Skeletal muscle tissue (tissue), 4 donors: ENCODE data around the gene TBX2. TPM values are rescaled to one million over a fixed set of nuclear protein-coding genes. Genes with fewer than 3 reads are reported as not detected.
"Not testable (repeated sequence)": the region's sequence is repeated elsewhere in the genome, so short reads cannot be mapped to it uniquely, and the experiment has no call there.

Experiments used
- H3K27ac ChIP-seq: one replicate; pipeline ENCODE4 v1.7.0; 2013; ENCODE audit warnings: mild to moderate bottlenecking, low read depth, low read length, inconsistent platforms
- H3K27me3 ChIP-seq, 3 donors: one replicate each; pipeline ENCODE4 v1.7.0; 2013; ENCODE audit warnings: low read length in 3 of 3; ENCODE audit not compliant: control insufficient read depth in 3 of 3, insufficient read depth in 3 of 3
- H3K36me3 ChIP-seq, 3 donors: one replicate each; pipeline ENCODE4 v1.7.0; 2013; ENCODE audit warnings: low read length in 3 of 3; ENCODE audit not compliant: control insufficient read depth in 3 of 3, insufficient read depth in 3 of 3
- H3K4me1 ChIP-seq, 3 donors: one replicate each; pipeline ENCODE4 v1.7.0; 2013; ENCODE audit warnings: low read length in 3 of 3, mild to moderate bottlenecking in 3 of 3; ENCODE audit not compliant: control insufficient read depth in 3 of 3, insufficient read depth in 3 of 3
- H3K4me3 ChIP-seq, 3 donors: one replicate each; pipeline ENCODE4 v1.7.0; 2013; ENCODE audit warnings: low read length in 3 of 3
- H3K9ac ChIP-seq, 3 donors: one replicate each; pipeline ENCODE4 v1.7.0; 2013; ENCODE audit warnings: low read length in 3 of 3, mild to moderate bottlenecking in 3 of 3, moderate library complexity in 2 of 3, low read depth in 1 of 3
- H3K9me3 ChIP-seq, 3 donors: one replicate each; pipeline ENCODE4 v1.7.0; 2013; ENCODE audit warnings: low read length in 3 of 3; ENCODE audit not compliant: control insufficient read depth in 3 of 3
- total RNA-seq: library from RNA; depleted of rRNA; stranded (reverse); fragments of >200 nt; gene quantifications from one replicate; pipeline ENCODE4 v1.2.3, GENCODE V29; 2014
- donor health status: Osteomylitis.

TBX2 gene
- total RNA-seq, 1 donor from 2014 or later = 5.2 TPM

- Histone ChIP-seq H3K4me1 (no peaks in the 10 kb centered on the region), H3K9ac (no peak overlapping the region), H3K36me3 (no peaks in the 10 kb centered on the region), H3K27ac (no peak overlapping the region), H3K27me3 (peaks cover 9 to 24% (median 23%) of the 10 kb centered on the region in 3 donors), H3K9me3 (no peaks in the 10 kb centered on the region), H3K4me3 (no peak overlapping the region)
These were observed 45.2 kb downstream of the TBX2 start for GRCh38 chr17:61444831-61445230.

- Histone ChIP-seq H3K27ac (no peak overlapping the region), H3K4me1 (peaks cover 0 to 2% (median 0%) of the 10 kb centered on the region in 3 donors), H3K4me3 (no peak overlapping the region), H3K36me3 (no peaks in the 10 kb centered on the region), H3K9me3 (no peaks in the 10 kb centered on the region), H3K27me3 (peaks cover 21 to 42% (median 41%) of the 10 kb centered on the region in 3 donors), H3K9ac (no peak overlapping the region)
These were observed 47.7 kb downstream of the TBX2 start for GRCh38 chr17:61447358-61447757.

GRCh38 chr17:61448042-61448441 is 48.4 kb downstream of the TBX2 start:
- Histone ChIP-seq H3K9me3 (no peaks in the 10 kb centered on the region), H3K36me3 (no peaks in the 10 kb centered on the region), H3K27me3 (peaks cover 26 to 46% (median 44%) of the 10 kb centered on the region in 3 donors), H3K4me1 (peaks cover 0 to 3% (median 0%) of the 10 kb centered on the region in 3 donors), H3K9ac (no peak overlapping the region), H3K4me3 (no peak overlapping the region), H3K27ac (no peak overlapping the region)

GRCh38 chr17:61449140-61449539 is 49.5 kb downstream of the TBX2 start:
- H3K9me3 ChIP-seq, H3K27ac ChIP-seq, H3K4me3 ChIP-seq, H3K4me1 ChIP-seq, H3K36me3 ChIP-seq, H3K9ac ChIP-seq: not testable (repeated sequence)
- peaks cover 32 to 45% (median 45%) of the 10 kb centered on the region in 3 donors for H3K27me3 ChIP-seq

GRCh38 chr17:61449707-61450640 is 50.3 kb downstream of the TBX2 start:
- Histone ChIP-seq H3K27ac (no peak overlapping the region), H3K9me3 (no peaks in the 10 kb centered on the region), H3K4me3 (no peak overlapping the region), H3K9ac (no peak overlapping the region), H3K4me1 (peaks cover 0 to 3% (median 0%) of the 10 kb centered on the region in 3 donors), H3K27me3 (peaks cover 39 to 49% (median 46%) of the 10 kb centered on the region in 3 donors), H3K36me3 (no peaks in the 10 kb centered on the region)

GRCh38 chr17:61450641-61451537 is 51.2 kb downstream of the TBX2 start:
- Histone ChIP-seq H3K36me3 (no peaks in the 10 kb centered on the region), H3K27ac (no peak overlapping the region), H3K4me3 (no peak overlapping the region), H3K9me3 (peaks cover 0 to 2% (median 0%) of the 10 kb centered on the region in 3 donors), H3K9ac (no peak overlapping the region), H3K4me1 (peaks cover 0 to 3% (median 0%) of the 10 kb centered on the region in 3 donors), H3K27me3 (peaks cover 48 to 58% (median 53%) of the 10 kb centered on the region in 3 donors)

GRCh38 chr17:61451538-61452300 is 52.1 kb downstream of the TBX2 start:
- no peak overlapping the region for H3K27ac ChIP-seq
- no peak overlapping the region for H3K9ac ChIP-seq
- peak overlapping the region in 1 of 3 donors; percentile 41 for H3K4me3 ChIP-seq
- peaks cover 0 to 3% (median 0%) of the 10 kb centered on the region in 3 donors for H3K4me1 ChIP-seq
- H3K27me3 ChIP-seq = peaks cover 54 to 66% (median 61%) of the 10 kb centered on the region in 3 donors
- H3K36me3 ChIP-seq = no peaks in the 10 kb centered on the region
- H3K9me3 ChIP-seq = peaks cover 0 to 2% (median 0%) of the 10 kb centered on the region in 3 donors

GRCh38 chr17:61452301-61453290 is 53.0 kb downstream of the TBX2 start, which contains the start of gene TBX4:
Gene TBX4 (plus strand): TSS chr17:61452422. CDS start chr17:61456491, 4,069 bp downstream.
- H3K4me3 ChIP-seq = peak within 1 kb of the TSS in 1 of 3 donors; percentile 41
- H3K36me3 ChIP-seq = no peaks in the 10 kb centered on the region
- no peak within 1 kb of the TSS for H3K27ac ChIP-seq
- peaks cover 0 to 2% (median 0%) of the 10 kb centered on the region in 3 donors for H3K9me3 ChIP-seq
- H3K9ac ChIP-seq = no peak within 1 kb of the TSS
- peaks cover 0 to 3% (median 0%) of the 10 kb centered on the region in 3 donors for H3K4me1 ChIP-seq
- H3K27me3 ChIP-seq = peaks cover 54 to 70% (median 70%) of the 10 kb centered on the region in 3 donors
